HEK293 (cell line): ENCODE measurements around the gene GALNT13.

Experiments
- CTCF ChIA-PET: fragments of 350-600 bp; formaldehyde crosslinking; extraction: SDS; loops from one replicate; lab custom pipeline; 2021; ENCODE audit warnings: antibody characterized with exemption; lab: Yijun Ruan, JAX
- POLR2A ChIA-PET: fragments of 300-600 bp; formaldehyde crosslinking; extraction: SDS; loops from one replicate; lab custom pipeline; 2020; ENCODE audit warnings: antibody characterized with exemption, inconsistent platforms; lab: Yijun Ruan, JAX
- H3K27ac ChIP-seq: fragments of 200-500 bp; sonication (Bioruptor generic); 2 replicates; pipeline ENCODE4 v1.5.1; 2014; ENCODE audit warnings: low read depth, low read length, control low read depth, inconsistent platforms; ENCODE audit errors: extremely low read depth
- H3K36me3 ChIP-seq, 2 experiments: fragments of 200-500 bp in 1 of 2; sonication (Bioruptor generic) in 1 of 2; 1 replicate in 1 of 2; 2 replicates in 1 of 2; pipeline ENCODE4 v1.5.1; 2014 to 2017; ENCODE audit warnings: inconsistent platforms in 2 of 2, low read length in 2 of 2; ENCODE audit not compliant: control insufficient read depth in 2 of 2, insufficient read depth in 1 of 2
- H3K4me1 ChIP-seq: fragments of 200-500 bp; sonication (Bioruptor generic); 2 replicates; pipeline ENCODE4 v1.5.1; 2014; ENCODE audit warnings: mild to moderate bottlenecking, low read length, inconsistent platforms; ENCODE audit not compliant: control insufficient read depth, insufficient read depth
- H3K4me3 ChIP-seq: 2 replicates; pipeline ENCODE4 v1.5.1; 2011; ENCODE audit warnings: low read depth, mild to moderate bottlenecking, control low read depth, low read length, moderate library complexity
- H3K9me3 ChIP-seq: fragments of 200-500 bp; sonication (Bioruptor generic); 2 replicates; pipeline ENCODE4 v1.5.1; 2014; ENCODE audit warnings: low read depth, low read length, inconsistent platforms; ENCODE audit not compliant: control insufficient read depth, insufficient read depth
- FEZF1 ChIP-seq: fragments of 450-650 bp; formaldehyde crosslinking; IDR thresholded peaks from 2 replicates; pipeline ENCODE4 v1.5.1; 2016; ENCODE audit warnings: missing biosample characterization, missing genetic modification characterization
- GLIS2 ChIP-seq: fragments of 450-650 bp; formaldehyde crosslinking; IDR thresholded peaks from 2 replicates; pipeline ENCODE4 v1.5.1; 2016; ENCODE audit warnings: missing biosample characterization, missing genetic modification characterization
- SP3 ChIP-seq: fragments of 450-650 bp; formaldehyde crosslinking; IDR thresholded peaks from 2 replicates; pipeline ENCODE4 v1.5.1; 2016; ENCODE audit warnings: missing biosample characterization, missing genetic modification characterization
- ZBTB21 ChIP-seq: fragments of 450-650 bp; formaldehyde crosslinking; IDR thresholded peaks from 2 replicates; pipeline ENCODE4 v1.5.1; 2017; ENCODE audit warnings: missing biosample characterization, missing genetic modification characterization
- ZNF121 ChIP-seq: fragments of 450-650 bp; formaldehyde crosslinking; IDR thresholded peaks from 2 replicates; pipeline ENCODE4 v1.5.1; 2016; ENCODE audit warnings: missing biosample characterization, missing genetic modification characterization
- ZNF292 ChIP-seq: fragments of 450-650 bp; formaldehyde crosslinking; IDR thresholded peaks from 2 replicates; pipeline ENCODE4 v1.5.1; 2016; ENCODE audit warnings: low read depth, missing biosample characterization, missing genetic modification characterization, borderline replicate concordance
- ZNF335 ChIP-seq: fragments of 450-650 bp; formaldehyde crosslinking; conservative IDR thresholded peaks from 2 replicates; pipeline ENCODE4 v1.5.1; 2016; ENCODE audit warnings: missing biosample characterization, missing genetic modification characterization
- ZNF354C ChIP-seq: fragments of 450-650 bp; formaldehyde crosslinking; IDR thresholded peaks from 2 replicates; pipeline ENCODE4 v1.5.1; 2016; ENCODE audit warnings: missing biosample characterization, missing genetic modification characterization, low read depth, borderline replicate concordance
- ZNF76 ChIP-seq: fragments of 450-650 bp; formaldehyde crosslinking; IDR thresholded peaks from 2 replicates; pipeline ENCODE4; 2016; ENCODE audit warnings: low read depth, missing biosample characterization, missing genetic modification characterization, borderline replicate concordance
- ZNF768 ChIP-seq: fragments of 450-650 bp; formaldehyde crosslinking; IDR thresholded peaks from 2 replicates; pipeline ENCODE4 v1.5.1; 2018; ENCODE audit warnings: missing biosample characterization, mild to moderate bottlenecking, missing genetic modification characterization
- ZNF785 ChIP-seq: fragments of 450-650 bp; formaldehyde crosslinking; IDR thresholded peaks from 2 replicates; pipeline ENCODE4 v1.5.1; 2016; ENCODE audit warnings: missing biosample characterization, missing genetic modification characterization
- TF ChIP-seq, protein P1 (sequence below): fragments of 450-650 bp; formaldehyde crosslinking; conservative IDR thresholded peaks from 2 replicates; pipeline ENCODE4 v1.5.1; 2016; ENCODE audit warnings: low read depth, missing biosample characterization, missing genetic modification characterization
- TF ChIP-seq, protein P2 (sequence below): fragments of 450-650 bp; formaldehyde crosslinking; IDR thresholded peaks from 2 replicates; pipeline ENCODE4 v1.5.1; 2017; ENCODE audit warnings: missing biosample characterization, missing genetic modification characterization
- TF ChIP-seq, protein P3 (sequence below): fragments of 450-650 bp; formaldehyde crosslinking; IDR thresholded peaks from 2 replicates; pipeline ENCODE4 v1.5.1; 2016; ENCODE audit warnings: missing biosample characterization, missing genetic modification characterization
- TF ChIP-seq, protein P4 (sequence below): fragments of 450-650 bp; formaldehyde crosslinking; IDR thresholded peaks from 2 replicates; pipeline ENCODE4 v1.5.1; 2016; ENCODE audit warnings: missing biosample characterization, missing genetic modification characterization
- TF ChIP-seq, protein P5 (sequence below): fragments of 450-650 bp; formaldehyde crosslinking; IDR thresholded peaks from 2 replicates; pipeline ENCODE4 v1.5.1; 2016; ENCODE audit warnings: missing biosample characterization, missing genetic modification characterization, borderline replicate concordance
- TF ChIP-seq, protein P6 (sequence below): fragments of 450-650 bp; formaldehyde crosslinking; IDR thresholded peaks from 2 replicates; pipeline ENCODE4; 2016; ENCODE audit warnings: missing biosample characterization, missing genetic modification characterization
- TF ChIP-seq, protein P7 (sequence below): fragments of 450-650 bp; formaldehyde crosslinking; IDR thresholded peaks from 2 replicates; pipeline ENCODE4 v1.5.1; 2017; ENCODE audit warnings: missing biosample characterization, missing genetic modification characterization
- TF ChIP-seq, protein P8 (sequence below): fragments of 450-650 bp; formaldehyde crosslinking; IDR thresholded peaks from 2 replicates; pipeline ENCODE4 v1.5.1; 2016; ENCODE audit warnings: missing biosample characterization, missing genetic modification characterization, borderline replicate concordance

Gene GALNT13

DNA sequence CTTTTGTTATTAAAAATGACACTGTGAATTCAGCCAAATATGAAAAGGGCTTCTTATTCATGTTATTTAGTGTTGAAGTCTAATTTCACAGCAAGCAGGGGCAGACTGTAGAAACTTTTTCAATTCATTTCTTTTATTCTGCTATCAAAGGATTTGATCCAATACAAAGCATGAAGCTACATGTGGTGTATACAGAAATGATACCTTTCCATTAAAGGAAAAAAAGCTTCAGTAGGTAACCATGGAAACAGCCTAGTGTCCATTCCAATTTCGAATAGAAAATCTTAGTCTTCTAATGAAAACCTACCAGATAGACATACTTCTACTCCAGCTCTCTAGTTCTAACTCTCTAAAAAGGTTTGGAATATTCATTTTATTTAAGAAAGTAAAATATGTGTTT is 550.5 kb downstream of the GALNT13 start:
- no peaks in the 10 kb centered on the region for H3K4me1 ChIP-seq
- no peak overlapping the region for H3K4me3 ChIP-seq
- no peaks in the 10 kb centered on the region for H3K9me3 ChIP-seq
- no peak overlapping the region for H3K27ac ChIP-seq
- H3K36me3 ChIP-seq, result no peaks in the 10 kb centered on the region
- POLR2A ChIA-PET, result no interaction called here
- CTCF ChIA-PET, result no interaction called here
- TF ChIP-seq SP3 (no peak), ZNF785 (tag by site-specific recombination) (no peak), GLIS2 (tag by site-specific recombination) (no peak), ZNF121 (no peak), ZNF354C (tag by site-specific recombination) (no peak), ZNF768 (tag by site-specific recombination) (no peak), ZBTB21 (tag by site-specific recombination) (no peak), ZNF335 (tag by site-specific recombination) (no peak), FEZF1 (tag by site-specific recombination) (no peak), ZNF76 (no peak), ZNF292 (no peak)
- TF ChIP-seq, protein P1, sequence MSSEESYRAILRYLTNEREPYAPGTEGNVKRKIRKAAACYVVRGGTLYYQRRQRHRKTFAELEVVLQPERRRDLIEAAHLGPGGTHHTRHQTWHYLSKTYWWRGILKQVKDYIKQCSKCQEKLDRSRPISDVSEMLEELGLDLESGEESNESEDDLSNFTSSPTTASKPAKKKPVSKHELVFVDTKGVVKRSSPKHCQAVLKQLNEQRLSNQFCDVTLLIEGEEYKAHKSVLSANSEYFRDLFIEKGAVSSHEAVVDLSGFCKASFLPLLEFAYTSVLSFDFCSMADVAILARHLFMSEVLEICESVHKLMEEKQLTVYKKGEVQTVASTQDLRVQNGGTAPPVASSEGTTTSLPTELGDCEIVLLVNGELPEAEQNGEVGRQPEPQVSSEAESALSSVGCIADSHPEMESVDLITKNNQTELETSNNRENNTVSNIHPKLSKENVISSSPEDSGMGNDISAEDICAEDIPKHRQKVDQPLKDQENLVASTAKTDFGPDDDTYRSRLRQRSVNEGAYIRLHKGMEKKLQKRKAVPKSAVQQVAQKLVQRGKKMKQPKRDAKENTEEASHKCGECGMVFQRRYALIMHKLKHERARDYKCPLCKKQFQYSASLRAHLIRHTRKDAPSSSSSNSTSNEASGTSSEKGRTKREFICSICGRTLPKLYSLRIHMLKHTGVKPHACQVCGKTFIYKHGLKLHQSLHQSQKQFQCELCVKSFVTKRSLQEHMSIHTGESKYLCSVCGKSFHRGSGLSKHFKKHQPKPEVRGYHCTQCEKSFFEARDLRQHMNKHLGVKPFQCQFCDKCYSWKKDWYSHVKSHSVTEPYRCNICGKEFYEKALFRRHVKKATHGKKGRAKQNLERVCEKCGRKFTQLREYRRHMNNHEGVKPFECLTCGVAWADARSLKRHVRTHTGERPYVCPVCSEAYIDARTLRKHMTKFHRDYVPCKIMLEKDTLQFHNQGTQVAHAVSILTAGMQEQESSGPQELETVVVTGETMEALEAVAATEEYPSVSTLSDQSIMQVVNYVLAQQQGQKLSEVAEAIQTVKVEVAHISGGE, result no peak
- TF ChIP-seq, protein P2, sequence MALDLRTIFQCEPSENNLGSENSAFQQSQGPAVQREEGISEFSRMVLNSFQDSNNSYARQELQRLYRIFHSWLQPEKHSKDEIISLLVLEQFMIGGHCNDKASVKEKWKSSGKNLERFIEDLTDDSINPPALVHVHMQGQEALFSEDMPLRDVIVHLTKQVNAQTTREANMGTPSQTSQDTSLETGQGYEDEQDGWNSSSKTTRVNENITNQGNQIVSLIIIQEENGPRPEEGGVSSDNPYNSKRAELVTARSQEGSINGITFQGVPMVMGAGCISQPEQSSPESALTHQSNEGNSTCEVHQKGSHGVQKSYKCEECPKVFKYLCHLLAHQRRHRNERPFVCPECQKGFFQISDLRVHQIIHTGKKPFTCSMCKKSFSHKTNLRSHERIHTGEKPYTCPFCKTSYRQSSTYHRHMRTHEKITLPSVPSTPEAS (tag by site-specific recombination), result no peak
- TF ChIP-seq, protein P3, sequence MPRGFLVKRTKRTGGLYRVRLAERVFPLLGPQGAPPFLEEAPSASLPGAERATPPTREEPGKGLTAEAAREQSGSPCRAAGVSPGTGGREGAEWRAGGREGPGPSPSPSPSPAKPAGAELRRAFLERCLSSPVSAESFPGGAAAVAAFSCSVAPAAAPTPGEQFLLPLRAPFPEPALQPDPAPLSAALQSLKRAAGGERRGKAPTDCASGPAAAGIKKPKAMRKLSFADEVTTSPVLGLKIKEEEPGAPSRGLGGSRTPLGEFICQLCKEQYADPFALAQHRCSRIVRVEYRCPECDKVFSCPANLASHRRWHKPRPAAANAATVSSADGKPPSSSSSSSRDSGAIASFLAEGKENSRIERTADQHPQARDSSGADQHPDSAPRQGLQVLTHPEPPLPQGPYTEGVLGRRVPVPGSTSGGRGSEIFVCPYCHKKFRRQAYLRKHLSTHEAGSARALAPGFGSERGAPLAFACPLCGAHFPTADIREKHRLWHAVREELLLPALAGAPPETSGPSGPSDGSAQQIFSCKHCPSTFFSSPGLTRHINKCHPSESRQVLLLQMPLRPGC (tag by site-specific recombination), result no peak
- TF ChIP-seq, protein P4, sequence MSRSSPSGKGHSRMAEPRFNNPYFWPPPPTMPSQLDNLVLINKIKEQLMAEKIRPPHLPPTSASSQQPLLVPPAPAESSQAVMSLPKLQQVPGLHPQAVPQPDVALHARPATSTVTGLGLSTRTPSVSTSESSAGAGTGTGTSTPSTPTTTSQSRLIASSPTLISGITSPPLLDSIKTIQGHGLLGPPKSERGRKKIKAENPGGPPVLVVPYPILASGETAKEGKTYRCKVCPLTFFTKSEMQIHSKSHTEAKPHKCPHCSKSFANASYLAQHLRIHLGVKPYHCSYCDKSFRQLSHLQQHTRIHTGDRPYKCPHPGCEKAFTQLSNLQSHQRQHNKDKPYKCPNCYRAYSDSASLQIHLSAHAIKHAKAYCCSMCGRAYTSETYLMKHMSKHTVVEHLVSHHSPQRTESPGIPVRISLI, result no peak
- TF ChIP-seq, protein P5, sequence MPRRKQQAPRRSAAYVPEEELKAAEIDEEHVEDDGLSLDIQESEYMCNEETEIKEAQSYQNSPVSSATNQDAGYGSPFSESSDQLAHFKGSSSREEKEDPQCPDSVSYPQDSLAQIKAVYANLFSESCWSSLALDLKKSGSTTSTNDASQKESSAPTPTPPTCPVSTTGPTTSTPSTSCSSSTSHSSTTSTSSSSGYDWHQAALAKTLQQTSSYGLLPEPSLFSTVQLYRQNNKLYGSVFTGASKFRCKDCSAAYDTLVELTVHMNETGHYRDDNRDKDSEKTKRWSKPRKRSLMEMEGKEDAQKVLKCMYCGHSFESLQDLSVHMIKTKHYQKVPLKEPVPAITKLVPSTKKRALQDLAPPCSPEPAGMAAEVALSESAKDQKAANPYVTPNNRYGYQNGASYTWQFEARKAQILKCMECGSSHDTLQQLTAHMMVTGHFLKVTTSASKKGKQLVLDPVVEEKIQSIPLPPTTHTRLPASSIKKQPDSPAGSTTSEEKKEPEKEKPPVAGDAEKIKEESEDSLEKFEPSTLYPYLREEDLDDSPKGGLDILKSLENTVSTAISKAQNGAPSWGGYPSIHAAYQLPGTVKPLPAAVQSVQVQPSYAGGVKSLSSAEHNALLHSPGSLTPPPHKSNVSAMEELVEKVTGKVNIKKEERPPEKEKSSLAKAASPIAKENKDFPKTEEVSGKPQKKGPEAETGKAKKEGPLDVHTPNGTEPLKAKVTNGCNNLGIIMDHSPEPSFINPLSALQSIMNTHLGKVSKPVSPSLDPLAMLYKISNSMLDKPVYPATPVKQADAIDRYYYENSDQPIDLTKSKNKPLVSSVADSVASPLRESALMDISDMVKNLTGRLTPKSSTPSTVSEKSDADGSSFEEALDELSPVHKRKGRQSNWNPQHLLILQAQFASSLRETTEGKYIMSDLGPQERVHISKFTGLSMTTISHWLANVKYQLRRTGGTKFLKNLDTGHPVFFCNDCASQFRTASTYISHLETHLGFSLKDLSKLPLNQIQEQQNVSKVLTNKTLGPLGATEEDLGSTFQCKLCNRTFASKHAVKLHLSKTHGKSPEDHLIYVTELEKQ (tag by site-specific recombination), result no peak
- TF ChIP-seq, protein P6, sequence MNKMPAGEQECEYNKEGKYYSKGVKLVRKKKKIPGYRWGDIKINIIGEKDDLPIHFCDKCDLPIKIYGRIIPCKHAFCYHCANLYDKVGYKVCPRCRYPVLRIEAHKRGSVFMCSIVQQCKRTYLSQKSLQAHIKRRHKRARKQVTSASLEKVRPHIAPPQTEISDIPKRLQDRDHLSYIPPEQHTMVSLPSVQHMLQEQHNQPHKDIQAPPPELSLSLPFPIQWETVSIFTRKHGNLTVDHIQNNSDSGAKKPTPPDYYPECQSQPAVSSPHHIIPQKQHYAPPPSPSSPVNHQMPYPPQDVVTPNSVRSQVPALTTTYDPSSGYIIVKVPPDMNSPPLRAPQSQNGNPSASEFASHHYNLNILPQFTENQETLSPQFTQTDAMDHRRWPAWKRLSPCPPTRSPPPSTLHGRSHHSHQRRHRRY (tag by site-specific recombination), result no peak
- TF ChIP-seq, protein P7, sequence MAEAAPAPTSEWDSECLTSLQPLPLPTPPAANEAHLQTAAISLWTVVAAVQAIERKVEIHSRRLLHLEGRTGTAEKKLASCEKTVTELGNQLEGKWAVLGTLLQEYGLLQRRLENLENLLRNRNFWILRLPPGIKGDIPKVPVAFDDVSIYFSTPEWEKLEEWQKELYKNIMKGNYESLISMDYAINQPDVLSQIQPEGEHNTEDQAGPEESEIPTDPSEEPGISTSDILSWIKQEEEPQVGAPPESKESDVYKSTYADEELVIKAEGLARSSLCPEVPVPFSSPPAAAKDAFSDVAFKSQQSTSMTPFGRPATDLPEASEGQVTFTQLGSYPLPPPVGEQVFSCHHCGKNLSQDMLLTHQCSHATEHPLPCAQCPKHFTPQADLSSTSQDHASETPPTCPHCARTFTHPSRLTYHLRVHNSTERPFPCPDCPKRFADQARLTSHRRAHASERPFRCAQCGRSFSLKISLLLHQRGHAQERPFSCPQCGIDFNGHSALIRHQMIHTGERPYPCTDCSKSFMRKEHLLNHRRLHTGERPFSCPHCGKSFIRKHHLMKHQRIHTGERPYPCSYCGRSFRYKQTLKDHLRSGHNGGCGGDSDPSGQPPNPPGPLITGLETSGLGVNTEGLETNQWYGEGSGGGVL (tag by site-specific recombination), result no peak
- TF ChIP-seq, protein P8, sequence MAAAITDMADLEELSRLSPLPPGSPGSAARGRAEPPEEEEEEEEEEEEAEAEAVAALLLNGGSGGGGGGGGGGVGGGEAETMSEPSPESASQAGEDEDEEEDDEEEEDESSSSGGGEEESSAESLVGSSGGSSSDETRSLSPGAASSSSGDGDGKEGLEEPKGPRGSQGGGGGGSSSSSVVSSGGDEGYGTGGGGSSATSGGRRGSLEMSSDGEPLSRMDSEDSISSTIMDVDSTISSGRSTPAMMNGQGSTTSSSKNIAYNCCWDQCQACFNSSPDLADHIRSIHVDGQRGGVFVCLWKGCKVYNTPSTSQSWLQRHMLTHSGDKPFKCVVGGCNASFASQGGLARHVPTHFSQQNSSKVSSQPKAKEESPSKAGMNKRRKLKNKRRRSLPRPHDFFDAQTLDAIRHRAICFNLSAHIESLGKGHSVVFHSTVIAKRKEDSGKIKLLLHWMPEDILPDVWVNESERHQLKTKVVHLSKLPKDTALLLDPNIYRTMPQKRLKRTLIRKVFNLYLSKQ (tag by site-specific recombination), result no peak
